HepG2 (cell line): ENCODE results near the gene SAP30. TPM values are rescaled to one million over a fixed set of nuclear protein-coding genes. Genes with fewer than 3 reads are reported as not detected.

Experiments used
- ATAC-seq: fragments of 200-7000 bp; cut with Tn5 transposase; 3 replicates; pipeline ENCODE4 v1.9.1; 2020; ENCODE audit warnings: mild to moderate bottlenecking, moderate library complexity
- BruUV-seq: library from RNA; stranded (reverse); fragments of 400-500 nt; replicated peaks from 2 replicates; lab custom pipeline; 2021; lab: Mats Ljungman, UMichigan
- CTCF ChIA-PET: fragments of 300-600 bp; formaldehyde crosslinking; extraction: SDS; loops from one replicate; lab custom pipeline; 2021; ENCODE audit warnings: low total read pairs, inconsistent platforms, low intra/inter-chr PET ratio; lab: Yijun Ruan, JAX
- POLR2A ChIA-PET: fragments of 350-600 bp; sonication (Branson Sonifier 250); formaldehyde crosslinking; loops from one replicate; lab custom pipeline; 2020; ENCODE audit warnings: antibody characterized with exemption, inconsistent platforms; lab: Yijun Ruan, JAX
- DNase-seq: peaks from one replicate; pipeline ENCODE4 v3.0.0-alpha.2; 2015; ENCODE audit warnings: low spot score
- FAIRE-seq: peaks from 3 replicates; lab custom pipeline; 2011; peaks lifted over from hg19 to GRCh38; lab: Jason Lieb, UNC
- H2AFZ ChIP-seq: one replicate; pipeline ENCODE4 v1.6.1; 2011; ENCODE audit warnings: low read length, inconsistent platforms
- H3K27ac ChIP-seq: fragments of 300-600 bp; 3 replicates; pipeline ENCODE4 v1.8.0; 2011; ENCODE audit warnings: mixed run types, mild to moderate bottlenecking, mixed read lengths, low read length, inconsistent platforms; ENCODE audit not compliant: insufficient read depth; ENCODE audit errors: extremely low read length
- H3K27me3 ChIP-seq, 2 experiments: fragments of 200-600 bp in 1 of 2; 2 replicates in 1 of 2; 3 replicates in 1 of 2; pipeline versions ENCODE4 v1.6.0 to v1.8.0; 2011; ENCODE audit warnings: low read length in 2 of 2, mild to moderate bottlenecking in 2 of 2, moderate library complexity in 2 of 2, inconsistent platforms in 1 of 2; ENCODE audit not compliant: insufficient read depth in 2 of 2, control insufficient read depth in 1 of 2
- H3K36me3 ChIP-seq, 2 experiments: fragments of 200-600 bp in 1 of 2; replicated peaks in 1 of 2; 2 replicates in 1 of 2; 3 replicates in 1 of 2; pipeline versions ENCODE4 v1.5.1 to v1.8.0; 2011; ENCODE audit warnings: low read length in 2 of 2, inconsistent platforms in 1 of 2; ENCODE audit not compliant: insufficient read depth in 2 of 2, control insufficient read depth in 1 of 2
- H3K4me1 ChIP-seq: 2 replicates; pipeline ENCODE4 v1.5.1; 2012; ENCODE audit warnings: low read length, inconsistent platforms; ENCODE audit not compliant: insufficient read depth
- H3K4me2 ChIP-seq: 2 replicates; pipeline ENCODE4 v1.6.0; 2011; ENCODE audit warnings: low read depth, low read length, inconsistent platforms
- H3K4me3 ChIP-seq, 3 experiments: fragments of 200-600 bp in 1 of 3; sonication (generic), shearing (Covaris generic) in 1 of 3; replicated peaks in 1 of 3; 2 replicates each; pipeline ENCODE4 v1.5.1; 2011 to 2016; ENCODE audit warnings: low read length in 3 of 3, inconsistent platforms in 2 of 3, low read depth in 2 of 3, mild to moderate bottlenecking in 2 of 3, control low read depth in 1 of 3, mixed read lengths in 1 of 3; ENCODE audit not compliant: insufficient read depth in 1 of 3
- H3K79me2 ChIP-seq: one replicate; pipeline ENCODE4 v1.6.1; 2011; ENCODE audit warnings: low read length, inconsistent platforms; ENCODE audit not compliant: insufficient read depth
- H3K9ac ChIP-seq: 2 replicates; pipeline ENCODE4 v1.6.0; 2011; ENCODE audit warnings: mild to moderate bottlenecking, low read depth, low read length, inconsistent platforms; ENCODE audit not compliant: insufficient read depth
- H3K9me3 ChIP-seq: 2 replicates; pipeline ENCODE4 v1.5.1; 2012; ENCODE audit warnings: mild to moderate bottlenecking, low read length
- H4K20me1 ChIP-seq: 2 replicates; pipeline ENCODE4 v1.6.0; 2011; ENCODE audit warnings: inconsistent platforms, mild to moderate bottlenecking, low read length, moderate library complexity; ENCODE audit not compliant: insufficient read depth
- CHCHD3 ChIP-seq: sonication (generic); formaldehyde crosslinking; IDR thresholded peaks from 2 replicates; pipeline ENCODE4 v1.8.0; 2022; ENCODE audit warnings: mild to moderate bottlenecking, missing genetic modification reagents, moderate library complexity
- ELF1 ChIP-seq: sonication (generic); formaldehyde crosslinking; IDR thresholded peaks from 2 replicates; pipeline ENCODE4 v1.4.0; 2020; ENCODE audit warnings: missing genetic modification reagents
- FIP1L1 ChIP-seq: fragments of 200-400 bp; formaldehyde crosslinking; IDR thresholded peaks from 2 replicates; pipeline ENCODE4 v1.6.1; 2018; ENCODE audit warnings: low read depth, mild to moderate bottlenecking, low read length, moderate library complexity, borderline replicate concordance; ENCODE audit not compliant: insufficient read depth
- NFYB ChIP-seq: sonication (generic); formaldehyde crosslinking; IDR thresholded peaks from 2 replicates; pipeline ENCODE4 v1.4.0; 2020; ENCODE audit warnings: missing genetic modification reagents
- THAP11 ChIP-seq: IDR thresholded peaks from 2 replicates; pipeline ENCODE4 v1.6.1; 2016; ENCODE audit warnings: missing biosample characterization, missing genetic modification reagents
- ZBTB8A ChIP-seq: sonication (generic); formaldehyde crosslinking; IDR thresholded peaks from 2 replicates; pipeline ENCODE4 v1.4.0; 2020; ENCODE audit warnings: mild to moderate bottlenecking, low read depth, missing genetic modification reagents, borderline replicate concordance
- ZNF160 ChIP-seq: sonication (generic); formaldehyde crosslinking; IDR thresholded peaks from 2 replicates; pipeline ENCODE4 v1.8.0; 2022; ENCODE audit warnings: mild to moderate bottlenecking, inconsistent platforms, missing genetic modification reagents
- ZNF44 ChIP-seq: sonication (generic); formaldehyde crosslinking; IDR thresholded peaks from 2 replicates; pipeline ENCODE4 v1.5.1; 2020; ENCODE audit warnings: mild to moderate bottlenecking, missing genetic modification reagents
- ZNF546 ChIP-seq: sonication (generic); formaldehyde crosslinking; conservative IDR thresholded peaks from 2 replicates; pipeline ENCODE4 v1.8.1; 2023; ENCODE audit warnings: mild to moderate bottlenecking, missing genetic modification reagents
- ZNF761 ChIP-seq: sonication (generic); formaldehyde crosslinking; conservative IDR thresholded peaks from 2 replicates; pipeline ENCODE4 v1.4.0; 2020; ENCODE audit warnings: mild to moderate bottlenecking, missing genetic modification reagents
- WGBS: methylation state at CpG from one replicate; pipeline ENCODE4 v1.1.6; 2017; ENCODE audit warnings: low lambda C conversion rate; 5-methylcytosine and 5-hydroxymethylcytosine counted together
- in situ Hi-C: cut with HindIII; loops from 2 replicates; pipeline ENCODE4 v1.10.0; 2017; ENCODE audit warnings: low pct_unique_long_range_greater_than_20kb; ENCODE audit not compliant: extremely low pct_ligation_motif_present
- intact Hi-C: fragments of 100-400 bp; cut with micrococcal nuclease; formaldehyde crosslinking; loops from one replicate; pipeline ENCODE4 v1.10.0; 2022; ENCODE audit not compliant: unreplicated experiment
- polyA plus RNA-seq, 8 experiments: library from polyadenylated mRNA; depleted of rRNA in 3 of 8; stranded (reverse) in 7 of 8; unstranded in 1 of 8; fragments of >200 nt; fragmentation: Illumina TruSeq in 4 of 8; extraction: Trizol in 4 of 8; gene quantifications; 2 replicates each; pipeline versions ENCODE4 v1.2.1 to v1.2.3, GENCODE V29; 2011 to 2016; ENCODE audit warnings: low read depth in 4 of 8, missing spikeins in 1 of 8, mixed read lengths in 1 of 8; ENCODE audit not compliant: insufficient read depth in 1 of 8
- total RNA-seq, 5 experiments: library from RNA; depleted of rRNA; stranded (reverse); fragments of >200 nt; fragmentation: Illumina TruSeq; extraction: Trizol; gene quantifications; 2 replicates each; pipeline ENCODE4 v1.2.3, GENCODE V29; 2016; ENCODE audit warnings: low read depth in 1 of 5
- TF ChIP-seq, protein P1 (sequence below): sonication (generic); formaldehyde crosslinking; IDR thresholded peaks from 2 replicates; pipeline ENCODE4 v1.5.0; 2020; ENCODE audit warnings: mild to moderate bottlenecking, missing genetic modification reagents
- TF ChIP-seq, protein P2 (sequence below): IDR thresholded peaks from 2 replicates; pipeline ENCODE4 v1.6.1; 2016; ENCODE audit warnings: missing genetic modification reagents, missing compliant biosample characterization

The SAP30 gene
- total and polyA plus RNA-seq, 2 of the 13 experiments (the other 11 are each of a cell fraction or from before 2014, with no cell fraction given) = 14.2 to 25.1 TPM

DNA sequence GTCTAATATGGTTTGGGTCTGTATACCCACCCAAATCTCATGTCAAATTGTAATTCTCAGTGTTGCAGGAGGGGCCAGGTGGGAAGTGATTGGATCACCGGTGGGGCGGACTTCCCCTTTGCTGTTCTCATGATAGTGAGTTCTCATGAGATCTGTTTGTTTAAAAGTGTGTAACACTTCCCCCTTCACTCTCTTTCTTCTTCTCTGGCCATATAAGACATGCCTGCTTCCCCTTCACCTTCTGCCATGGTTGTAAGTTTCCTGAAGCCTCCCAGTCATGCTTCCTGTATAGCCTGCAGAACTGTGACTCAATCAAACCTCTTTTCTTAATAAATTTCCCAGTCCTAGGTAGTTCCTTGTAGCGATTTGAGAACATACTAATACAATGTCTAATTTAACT is 47.9 kb downstream of the SAP30 start:
- Histone ChIP-seq H3K9me3 (no peaks in the 10 kb centered on the region), H3K27ac (no peak overlapping the region), H3K79me2 (no peaks in the 10 kb centered on the region), H3K4me3 (no peak overlapping the region), H3K9ac (no peak overlapping the region), H3K4me2 (no peak overlapping the region), H4K20me1 (no peaks in the 10 kb centered on the region), H2AFZ (no peak overlapping the region), H3K36me3 (no peaks in the 10 kb centered on the region), H3K4me1 (no peaks in the 10 kb centered on the region), H3K27me3 (no peaks in the 10 kb centered on the region)
- WGBS = 6% methylated on average over 3 of the region's 3 CpGs
- TF ChIP-seq, protein P1, sequence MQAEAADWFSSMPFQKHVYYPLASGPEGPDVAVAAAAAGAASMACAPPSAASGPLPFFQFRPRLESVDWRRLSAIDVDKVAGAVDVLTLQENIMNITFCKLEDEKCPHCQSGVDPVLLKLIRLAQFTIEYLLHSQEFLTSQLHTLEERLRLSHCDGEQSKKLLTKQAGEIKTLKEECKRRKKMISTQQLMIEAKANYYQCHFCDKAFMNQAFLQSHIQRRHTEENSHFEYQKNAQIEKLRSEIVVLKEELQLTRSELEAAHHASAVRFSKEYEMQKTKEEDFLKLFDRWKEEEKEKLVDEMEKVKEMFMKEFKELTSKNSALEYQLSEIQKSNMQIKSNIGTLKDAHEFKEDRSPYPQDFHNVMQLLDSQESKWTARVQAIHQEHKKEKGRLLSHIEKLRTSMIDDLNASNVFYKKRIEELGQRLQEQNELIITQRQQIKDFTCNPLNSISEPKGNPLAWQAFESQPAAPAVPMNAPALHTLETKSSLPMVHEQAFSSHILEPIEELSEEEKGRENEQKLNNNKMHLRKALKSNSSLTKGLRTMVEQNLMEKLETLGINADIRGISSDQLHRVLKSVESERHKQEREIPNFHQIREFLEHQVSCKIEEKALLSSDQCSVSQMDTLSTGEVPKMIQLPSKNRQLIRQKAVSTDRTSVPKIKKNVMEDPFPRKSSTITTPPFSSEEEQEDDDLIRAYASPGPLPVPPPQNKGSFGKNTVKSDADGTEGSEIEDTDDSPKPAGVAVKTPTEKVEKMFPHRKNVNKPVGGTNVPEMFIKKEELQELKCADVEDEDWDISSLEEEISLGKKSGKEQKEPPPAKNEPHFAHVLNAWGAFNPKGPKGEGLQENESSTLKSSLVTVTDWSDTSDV = no peak
- TF ChIP-seq FIP1L1 = no peak
- TF ChIP-seq NFYB (CRISPR knock-in tag) = no peak
- no peak for TF ChIP-seq CHCHD3
- TF ChIP-seq ZNF44 (CRISPR knock-in tag) = no peak
- no peak for TF ChIP-seq ZNF761
- no peak for TF ChIP-seq ZNF546 (CRISPR knock-in tag)
- TF ChIP-seq, protein P2, sequence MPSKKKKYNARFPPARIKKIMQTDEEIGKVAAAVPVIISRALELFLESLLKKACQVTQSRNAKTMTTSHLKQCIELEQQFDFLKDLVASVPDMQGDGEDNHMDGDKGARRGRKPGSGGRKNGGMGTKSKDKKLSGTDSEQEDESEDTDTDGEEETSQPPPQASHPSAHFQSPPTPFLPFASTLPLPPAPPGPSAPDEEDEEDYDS (CRISPR knock-in tag) = no peak
- no peak for TF ChIP-seq ZBTB8A (CRISPR knock-in tag)
- TF ChIP-seq ELF1 (CRISPR knock-in tag) = no peak
- TF ChIP-seq ZNF160 (CRISPR knock-in tag) = no peak
- TF ChIP-seq THAP11 = no peak
- no peak for ATAC-seq
- POLR2A ChIA-PET = no interaction called here
- CTCF ChIA-PET = no interaction called here
- no TSS peak for BruUV-seq
- DNase-seq = no peak
- no peak for FAIRE-seq
- in situ Hi-C loops (loop anchor here (5.0 to 25.0 kb wide), 3 partner anchors 96 to 406 kb away; no protein-coding TSS in a partner anchor), intact Hi-C loops (loop anchor here (10.0 kb wide), 1 partner anchor 394 kb away; no protein-coding TSS in a partner anchor)
